Astrocyte of the cerebellum (primary cell): Measurements from ENCODE around the gene ZFP30.
A peak's percentile ranks its signal among the peaks of the same experiment; 100 is the strongest.

Source experiments
- DNase-seq: peaks from one replicate; pipeline ENCODE4 v3.0.0-alpha.2; 2011; ENCODE audit warnings: low read depth
- H3K4me3 ChIP-seq: 2 replicates; pipeline ENCODE4 v1.5.1; 2011; ENCODE audit warnings: mild to moderate bottlenecking, low read depth, low read length, moderate library complexity
- CTCF ChIP-seq: IDR thresholded peaks from 2 replicates; pipeline ENCODE4 v1.5.1; 2012; ENCODE audit warnings: low read length, low read depth, moderate library complexity, mild to moderate bottlenecking; ENCODE audit errors: missing control alignments
- in situ Hi-C: cut with HindIII; loops from 2 replicates; pipeline ENCODE4 v1.10.0; 2017; ENCODE audit warnings: low sequenced_read_pairs

Gene ZFP30

GRCh38 chr19:37635076-37636056 lies 19.9 kb downstream of the ZFP30 start:
- in situ Hi-C loops, result no loop called here
- no peak overlapping the region for H3K4me3 ChIP-seq
- no peak for DNase-seq
- TF ChIP-seq CTCF, result no peak

DNA sequence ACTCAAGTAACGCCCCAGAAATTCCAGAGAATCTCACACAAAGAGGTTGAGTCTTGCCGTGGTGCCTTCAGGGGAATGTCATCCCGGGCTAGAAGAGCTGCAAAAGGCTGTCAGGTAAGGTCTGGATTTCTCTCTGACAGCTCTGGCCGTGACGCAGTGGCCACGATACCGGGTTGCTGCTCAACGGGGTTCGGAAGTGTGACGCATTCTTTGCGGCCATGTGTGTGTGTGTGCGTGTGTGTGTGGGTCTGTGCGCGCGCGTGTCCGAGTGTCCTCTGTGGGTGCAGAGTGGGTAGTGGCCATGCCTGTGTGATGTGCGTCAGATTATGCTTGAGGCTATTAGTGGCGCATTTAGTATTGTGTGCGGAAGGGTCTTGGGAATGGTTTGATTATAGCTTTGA lies 60.3 kb downstream of the ZFP30 start:
- peak; percentile 8 for DNase-seq
- no peak for TF ChIP-seq CTCF
- H3K4me3 ChIP-seq, result peak overlapping the region; percentile 93
- in situ Hi-C loops, result no loop called here

GRCh38 chr19:37594304-37594981 lies 60.8 kb downstream of the ZFP30 start, which contains the start of the genes ZNF540 and ZNF571:
Gene ZNF540 (plus strand): TSS chr19:37594876. CDS start chr19:37598448, 3,572 bp downstream.
Gene ZNF571 (minus strand): TSS chr19:37594792. CDS start chr19:37586676, 8,116 bp downstream.
- H3K4me3 ChIP-seq, result peak within 1 kb of the TSS; percentile 93
- in situ Hi-C loops, result no loop called here
- no peak for TF ChIP-seq CTCF
- DNase-seq, result peak; percentile 84

GRCh38 chr19:37593996-37594303 lies 61.3 kb downstream of the ZFP30 start:
- no peak for TF ChIP-seq CTCF
- in situ Hi-C loops, result no loop called here
- DNase-seq, result no peak
- H3K4me3 ChIP-seq, result peak overlapping the region; percentile 93

GRCh38 chr19:37583340-37583739 lies 71.9 kb downstream of the ZFP30 start:
- no peak for TF ChIP-seq CTCF
- in situ Hi-C loops, result no loop called here

DNA sequence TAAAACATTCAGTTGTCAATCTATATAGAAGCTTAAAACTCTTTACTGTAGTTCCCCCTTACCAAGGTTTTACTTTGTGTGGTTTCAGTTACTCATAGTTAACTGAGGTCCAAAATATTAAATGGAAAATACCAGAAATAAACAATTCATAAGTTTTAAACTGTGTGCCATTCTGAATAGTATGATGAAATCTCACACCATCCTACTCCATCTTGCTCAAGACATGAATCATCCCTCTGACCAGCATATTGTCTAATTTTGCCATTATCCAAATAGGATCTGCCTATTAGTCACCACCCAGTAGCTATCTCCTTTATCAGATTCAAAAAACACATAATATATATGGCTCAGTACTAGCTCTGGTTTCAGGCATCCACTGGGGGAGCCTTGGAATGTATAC lies 83.1 kb downstream of the ZFP30 start:
- TF ChIP-seq CTCF, result no peak
- H3K4me3 ChIP-seq, result no peak overlapping the region
- DNase-seq, result no peak
- in situ Hi-C loops, result loop anchor here (5.0 kb wide), 1 partner anchor 95 kb away; no protein-coding TSS in a partner anchor

More at GRCh38 chr19:37583340-37583739, 71.9 kb downstream of the ZFP30 start:
- H3K4me3 ChIP-seq, result no peak overlapping the region
- DNase-seq, result no peak
